Skin epidermis (tissue), 12 donors: ENCODE results near the gene PPARA.

ENCODE experiments used
- H3K27ac ChIP-seq, 21 experiments: fragments of 200-600 bp; sonication (generic) in 11 of 21; one replicate each; pipeline ENCODE4 v1.5.0; 2020; ENCODE audit warnings: mild to moderate bottlenecking in 3 of 21, inconsistent platforms in 2 of 21, moderate library complexity in 2 of 21
- H3K4me3 ChIP-seq, 7 experiments: fragments of 200-600 bp; sonication (generic) in 2 of 7; one replicate each; pipeline ENCODE4 v1.5.0; 2020; ENCODE audit warnings: inconsistent platforms in 2 of 7, mild to moderate bottlenecking in 2 of 7, moderate library complexity in 1 of 7

The PPARA gene

GRCh38 chr22:46280999-46281623 is 130.8 kb downstream of the PPARA start:
- H3K4me3 ChIP-seq, result no peak overlapping the region

GRCh38 chr22:46281866-46282678 is 131.7 kb downstream of the PPARA start:
- H3K27ac ChIP-seq, result no peak overlapping the region
- H3K4me3 ChIP-seq, result no peak overlapping the region

More at GRCh38 chr22:46280999-46281623, 130.8 kb downstream of the PPARA start:
- H3K27ac ChIP-seq, result peak overlapping the region in 2 of 21 experiments; percentile 1 to 59

DNA sequence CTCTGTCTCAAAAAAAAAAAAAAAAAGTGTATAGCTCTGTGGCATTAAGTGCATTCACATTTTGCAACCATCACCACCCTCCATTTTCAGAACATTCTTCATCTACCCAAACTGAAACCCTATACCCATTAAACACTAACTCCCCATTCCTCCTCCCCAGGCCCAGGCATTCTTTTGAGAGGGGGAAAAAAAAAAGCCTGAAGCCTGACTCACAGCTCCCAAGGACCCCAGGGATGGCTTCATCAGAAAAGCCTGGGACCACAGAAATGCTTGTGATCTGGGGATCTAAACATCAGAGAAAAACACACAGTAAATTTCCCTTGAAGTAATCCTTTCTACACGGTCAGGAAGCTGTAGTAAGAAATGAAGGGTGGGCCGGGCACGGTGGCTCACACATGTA is 135.7 kb downstream of the PPARA start:
- H3K27ac ChIP-seq, result no peak overlapping the region
- H3K4me3 ChIP-seq, result no peak overlapping the region

DNA sequence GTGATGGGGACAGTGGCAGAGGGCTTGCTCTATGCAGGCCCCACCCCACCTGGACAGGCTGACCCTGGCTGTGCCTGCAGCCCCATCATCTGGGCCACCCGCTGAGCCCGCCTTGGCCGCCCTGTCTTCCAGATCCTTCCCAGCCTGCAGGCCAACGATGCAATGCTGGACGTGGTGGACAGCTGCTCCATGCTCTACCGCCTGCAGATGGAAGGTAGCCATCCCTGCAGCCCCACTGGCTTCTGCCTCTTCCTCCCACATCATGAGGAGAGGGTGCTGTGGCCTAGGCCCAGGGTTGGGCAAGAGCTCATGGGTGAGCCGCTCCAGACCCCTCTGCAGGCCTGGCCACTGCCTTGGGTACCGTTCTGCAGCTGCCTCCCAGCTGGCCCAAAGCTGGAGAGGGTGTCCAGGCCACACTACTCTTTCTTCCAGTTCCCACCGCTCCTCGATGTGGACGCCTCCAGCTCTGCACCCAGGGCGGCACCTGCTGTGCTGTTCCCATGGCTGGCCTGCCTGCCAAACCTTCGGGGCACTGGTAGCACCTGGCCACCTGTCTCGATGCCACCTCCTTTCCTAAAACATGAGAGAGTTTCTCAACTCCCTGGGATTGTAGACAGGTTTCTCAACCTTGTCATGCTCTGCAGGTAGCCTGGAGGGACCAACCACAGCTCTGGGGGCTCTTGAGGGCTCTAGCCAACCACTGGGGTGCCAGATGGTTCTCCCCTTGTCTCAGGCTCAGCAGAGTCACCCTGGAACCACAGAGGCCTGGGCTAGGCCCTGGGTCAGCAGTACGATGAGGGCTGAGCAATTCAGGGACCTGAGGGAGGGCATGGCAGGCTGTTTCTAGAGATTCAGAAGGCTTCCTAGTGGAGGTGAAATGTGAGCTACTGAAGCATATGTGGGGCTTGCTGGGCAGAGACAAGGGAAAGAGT is 136.9 kb downstream of the PPARA start:
- Histone ChIP-seq H3K27ac (peak overlapping the region in 19 of 21 experiments; percentile 4 to 79 (median 63)), H3K4me3 (no peak overlapping the region)

- Histone ChIP-seq H3K27ac (peak overlapping the region in 19 of 21 experiments; percentile 4 to 79 (median 63)), H3K4me3 (peak overlapping the region in 4 of 7 experiments; percentile 4 to 14 (median 9))
Measured at GRCh38 chr22:46287873-46288751, 137.8 kb downstream of the PPARA start.

GRCh38 chr22:46288846-46289243 is 138.5 kb downstream of the PPARA start:
- Histone ChIP-seq H3K4me3 (no peak overlapping the region), H3K27ac (peak overlapping the region in 9 of 21 experiments; percentile 17 to 77 (median 64))

GRCh38 chr22:46289244-46289891 is 139.0 kb downstream of the PPARA start:
- Histone ChIP-seq H3K4me3 (no peak overlapping the region), H3K27ac (peak overlapping the region in 3 of 21 experiments; percentile 17 to 77 (median 21))

GRCh38 chr22:46290121-46290842 is 140.0 kb downstream of the PPARA start:
- no peak overlapping the region for H3K4me3 ChIP-seq
- no peak overlapping the region for H3K27ac ChIP-seq

GRCh38 chr22:46290843-46291785 is 140.8 kb downstream of the PPARA start:
- Histone ChIP-seq H3K4me3 (no peak overlapping the region), H3K27ac (no peak overlapping the region)

DNA sequence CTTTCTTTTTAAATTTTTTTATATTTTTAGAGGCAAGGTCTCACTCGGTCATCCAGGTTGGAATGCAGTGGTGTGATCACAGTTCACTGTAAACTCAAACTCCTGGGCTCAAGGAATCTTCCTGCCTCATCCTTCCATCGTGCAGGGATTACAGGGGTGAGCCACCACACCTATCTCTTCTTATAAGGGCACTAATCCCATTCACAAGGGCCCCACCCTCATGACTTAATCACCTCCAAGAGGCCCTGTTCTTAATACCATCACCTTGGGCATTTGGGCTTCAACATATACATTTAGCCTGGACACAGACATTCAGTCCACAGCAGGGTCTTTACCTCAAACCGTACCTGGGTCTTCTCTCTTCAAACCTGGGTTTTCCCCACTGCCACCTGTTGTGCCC is 141.8 kb downstream of the PPARA start:
- Histone ChIP-seq H3K4me3 (no peak overlapping the region), H3K27ac (peak overlapping the region in 2 of 21 experiments; percentile 9 to 17)

DNA sequence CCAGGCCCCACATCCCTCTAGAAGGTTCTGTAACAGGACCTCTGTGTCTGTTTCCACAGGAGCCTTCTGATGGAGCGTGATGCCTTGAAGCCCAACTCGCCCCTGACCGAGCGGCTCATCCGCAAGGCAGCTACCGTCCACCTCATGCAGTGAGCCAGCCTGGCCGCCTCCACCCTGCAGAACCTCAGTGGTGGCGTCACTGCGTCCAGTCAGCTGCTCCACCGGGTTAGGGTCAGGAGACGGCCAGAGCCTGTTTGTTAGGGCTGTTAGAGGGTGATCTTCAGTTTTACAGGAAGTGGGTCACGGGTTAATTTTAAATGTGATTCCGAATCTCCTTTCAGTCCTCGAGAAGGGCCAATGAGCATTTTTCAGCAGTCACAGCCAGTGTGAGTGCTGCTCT is 142.4 kb downstream of the PPARA start:
- Histone ChIP-seq H3K4me3 (no peak overlapping the region), H3K27ac (peak overlapping the region in 6 of 21 experiments; percentile 9 to 82 (median 60))
